Endothelial cell of umbilical vein (primary cell): ENCODE data around the gene GAL3ST1. TPM values are rescaled to one million over a fixed set of nuclear protein-coding genes. Genes with fewer than 3 reads are reported as not detected.

ENCODE experiments used
- BruUV-seq: library from RNA; stranded (reverse); fragments of 400-500 nt; replicated peaks from 2 replicates; lab custom pipeline; 2021; lab: Mats Ljungman, UMichigan
- CTCF ChIA-PET: fragments of 300-600, 350-600 bp; sonication (Branson Sonifier 250); formaldehyde crosslinking; loops from one replicate; lab custom pipeline; 2021; ENCODE audit warnings: antibody characterized with exemption, inconsistent platforms; lab: Charles Lee
- POLR2A ChIA-PET: fragments of 300-600, 350-600 bp; sonication (Branson Sonifier 250); formaldehyde crosslinking; loops from one replicate; lab custom pipeline; 2021; ENCODE audit warnings: antibody characterized with exemption, inconsistent platforms; lab: Charles Lee
- DNase-seq: peaks from one replicate; pipeline ENCODE4 v3.0.0-alpha.2; 2011; ENCODE audit warnings: low read depth, low spot score
- FAIRE-seq: peaks from 2 replicates; lab custom pipeline; 2011; peaks lifted over from hg19 to GRCh38; lab: Jason Lieb, UNC
- H2AFZ ChIP-seq: 2 replicates; pipeline ENCODE4 v1.6.0; 2012; ENCODE audit warnings: low read depth, low read length, control low read depth, inconsistent platforms
- H3K27ac ChIP-seq: 2 replicates; pipeline ENCODE4 v1.5.1; 2011; ENCODE audit warnings: low read depth, mild to moderate bottlenecking, control low read depth, low read length, moderate library complexity; ENCODE audit not compliant: insufficient read depth
- H3K27me3 ChIP-seq, 2 experiments: 2 replicates each; pipeline versions ENCODE4 v1.6.0 to v1.6.1; 2011; ENCODE audit warnings: low read length in 2 of 2, mixed read lengths in 1 of 2; ENCODE audit not compliant: control insufficient read depth in 2 of 2, insufficient read depth in 2 of 2
- H3K36me3 ChIP-seq, 2 experiments: 2 replicates in 1 of 2; 3 replicates in 1 of 2; pipeline ENCODE4 v1.5.1; 2011; ENCODE audit warnings: low read length in 2 of 2, mild to moderate bottlenecking in 1 of 2, moderate library complexity in 1 of 2; ENCODE audit not compliant: control insufficient read depth in 2 of 2, insufficient read depth in 2 of 2; ENCODE audit errors: extremely low read depth in 1 of 2
- H3K4me1 ChIP-seq: 3 replicates; pipeline ENCODE4 v1.5.1; 2011; ENCODE audit warnings: mild to moderate bottlenecking, low read length; ENCODE audit not compliant: control insufficient read depth, insufficient read depth; ENCODE audit errors: extremely low read depth
- H3K4me2 ChIP-seq: 2 replicates; pipeline ENCODE4 v1.6.1; 2011; ENCODE audit warnings: low read length, control low read depth, mixed read lengths; ENCODE audit not compliant: insufficient read depth
- H3K4me3 ChIP-seq, 3 experiments: fragments of 200-600 bp in 1 of 3; sonication (generic), shearing (Covaris generic) in 1 of 3; replicated peaks in 1 of 3; 2 replicates each; pipeline ENCODE4 v1.5.1; 2011 to 2016; ENCODE audit warnings: control low read depth in 3 of 3, low read length in 3 of 3, mild to moderate bottlenecking in 2 of 3, inconsistent platforms in 1 of 3, low read depth in 1 of 3, moderate library complexity in 1 of 3; ENCODE audit not compliant: insufficient read depth in 1 of 3
- H3K79me2 ChIP-seq: 2 replicates; pipeline ENCODE4 v1.6.0; 2012; ENCODE audit warnings: low read length, inconsistent platforms; ENCODE audit not compliant: control insufficient read depth, insufficient read depth
- H3K9ac ChIP-seq: replicated peaks from 2 replicates; pipeline ENCODE3; 2011; ENCODE audit warnings: low read length, control low read depth; ENCODE audit not compliant: insufficient read depth; ENCODE audit errors: extremely low read depth
- H3K9me1 ChIP-seq: replicated peaks from 3 replicates; pipeline ENCODE4 v1.6.0; 2011; ENCODE audit warnings: mild to moderate bottlenecking, low read length; ENCODE audit not compliant: control insufficient read depth, insufficient read depth; ENCODE audit errors: extremely low read depth
- H3K9me3 ChIP-seq: replicated peaks from 2 replicates; pipeline ENCODE4 v1.5.1; 2012; ENCODE audit warnings: low read length, inconsistent platforms; ENCODE audit not compliant: control insufficient read depth, insufficient read depth
- H4K20me1 ChIP-seq: replicated peaks from 2 replicates; pipeline ENCODE3; 2011; ENCODE audit warnings: mild to moderate bottlenecking, low read length; ENCODE audit not compliant: control insufficient read depth, insufficient read depth; ENCODE audit errors: extremely low read depth
- EZH2 ChIP-seq: IDR thresholded peaks from 2 replicates; pipeline ENCODE4 v1.6.1; 2012; ENCODE audit warnings: borderline replicate concordance, low read depth, mild to moderate bottlenecking, moderate library complexity, low read length, inconsistent platforms; ENCODE audit not compliant: severe bottlenecking
- FOS ChIP-seq: IDR thresholded peaks from 2 replicates; pipeline ENCODE4 v1.6.1; 2011; ENCODE audit warnings: mild to moderate bottlenecking, low read length, moderate library complexity, borderline replicate concordance; ENCODE audit not compliant: insufficient read depth
- GATA2 ChIP-seq: IDR thresholded peaks from 2 replicates; pipeline ENCODE4 v1.7.0; 2011; ENCODE audit warnings: low read depth, mild to moderate bottlenecking, moderate library complexity, mixed read lengths, low read length; ENCODE audit not compliant: insufficient read length, insufficient read depth
- JUN ChIP-seq: IDR thresholded peaks from 2 replicates; pipeline ENCODE4 v1.6.1; 2011; ENCODE audit warnings: borderline replicate concordance, low read depth; ENCODE audit not compliant: insufficient read length, insufficient read depth
- MAX ChIP-seq: IDR thresholded peaks from 2 replicates; pipeline ENCODE4 v1.6.1; 2011; ENCODE audit not compliant: insufficient read depth, insufficient read length
- MYC ChIP-seq: IDR thresholded peaks from one replicate; pipeline ENCODE4 v1.6.1; 2011; ENCODE audit warnings: mild to moderate bottlenecking, low read depth, low read length
- POLR2A ChIP-seq: IDR thresholded peaks from 2 replicates; pipeline ENCODE4 v1.6.1; 2012; ENCODE audit warnings: low read depth, mild to moderate bottlenecking, control low read depth, low read length
- POLR2AphosphoS5 ChIP-seq: IDR thresholded peaks from 2 replicates; pipeline ENCODE4 v1.6.1; 2012; ENCODE audit warnings: low read depth, mild to moderate bottlenecking, control low read depth, low read length, moderate library complexity; ENCODE audit not compliant: insufficient read depth
- dilution Hi-C: fragments of 300-500 bp; cut with MboI; formaldehyde crosslinking; loops from one replicate; pipeline ENCODE4 v1.15.0; 2019; ENCODE audit warnings: low sequenced_read_pairs; ENCODE audit not compliant: extremely low pct_ligation_motif_present
- intact Hi-C: fragments of 100-400 bp; cut with micrococcal nuclease; formaldehyde crosslinking; loops from one replicate; pipeline ENCODE4 v1.10.0; 2022
- polyA plus RNA-seq, 4 experiments: library from polyadenylated mRNA; depleted of rRNA in 3 of 4; stranded (reverse) in 3 of 4; unstranded in 1 of 4; fragments of >200 nt; gene quantifications; 2 replicates each; pipeline versions ENCODE4 v1.2.1 to v1.2.3, GENCODE V29; 2011 to 2012; ENCODE audit warnings: missing spikeins in 1 of 4
- total RNA-seq: library from RNA; stranded (reverse); gene quantifications from 2 replicates; pipeline ENCODE4 v1.2.3, GENCODE V29; 2021
- TF ChIP-seq, protein P1 (sequence below), 2 donors: IDR thresholded peaks; 1 replicate in 1 of 2; 2 replicates in 1 of 2; pipeline ENCODE4 v1.5.1; 2011; ENCODE audit warnings: low read length in 2 of 2, mild to moderate bottlenecking in 2 of 2, moderate library complexity in 2 of 2, control low read depth in 1 of 2, inconsistent platforms in 1 of 2, low read depth in 1 of 2; ENCODE audit not compliant: insufficient read depth in 1 of 2; ENCODE audit errors: extremely low read depth in 1 of 2

GAL3ST1 gene
- total and polyA plus RNA-seq, 2 donors (not counting 3 experiments of a cell fraction or from before 2014, with no cell fraction given) = not detected

- no peaks in the 10 kb centered on the region for H3K27me3 ChIP-seq
- peaks cover 0 to 38% of the 10 kb centered on the region in 2 experiments for H3K36me3 ChIP-seq
- no TSS peak for BruUV-seq
- no peak overlapping the region for H3K4me2 ChIP-seq
- H3K9ac ChIP-seq = no peak overlapping the region
- no peak for FAIRE-seq
- intact Hi-C loops (no loop called here), dilution Hi-C loops (no loop called here)
- no peaks in the 10 kb centered on the region for H4K20me1 ChIP-seq
- H3K27ac ChIP-seq = no peak overlapping the region
- H3K9me3 ChIP-seq = no peaks in the 10 kb centered on the region
- no peaks in the 10 kb centered on the region for H3K79me2 ChIP-seq
- ChIA-PET CTCF (interaction anchor here (1.3 to 1.6 kb wide), 3 partner anchors 15 to 142 kb away, joined by 4 to 8 read pairs (median 4); no protein-coding TSS in a partner anchor), POLR2A (no interaction called here)
- TF ChIP-seq, protein P1, sequence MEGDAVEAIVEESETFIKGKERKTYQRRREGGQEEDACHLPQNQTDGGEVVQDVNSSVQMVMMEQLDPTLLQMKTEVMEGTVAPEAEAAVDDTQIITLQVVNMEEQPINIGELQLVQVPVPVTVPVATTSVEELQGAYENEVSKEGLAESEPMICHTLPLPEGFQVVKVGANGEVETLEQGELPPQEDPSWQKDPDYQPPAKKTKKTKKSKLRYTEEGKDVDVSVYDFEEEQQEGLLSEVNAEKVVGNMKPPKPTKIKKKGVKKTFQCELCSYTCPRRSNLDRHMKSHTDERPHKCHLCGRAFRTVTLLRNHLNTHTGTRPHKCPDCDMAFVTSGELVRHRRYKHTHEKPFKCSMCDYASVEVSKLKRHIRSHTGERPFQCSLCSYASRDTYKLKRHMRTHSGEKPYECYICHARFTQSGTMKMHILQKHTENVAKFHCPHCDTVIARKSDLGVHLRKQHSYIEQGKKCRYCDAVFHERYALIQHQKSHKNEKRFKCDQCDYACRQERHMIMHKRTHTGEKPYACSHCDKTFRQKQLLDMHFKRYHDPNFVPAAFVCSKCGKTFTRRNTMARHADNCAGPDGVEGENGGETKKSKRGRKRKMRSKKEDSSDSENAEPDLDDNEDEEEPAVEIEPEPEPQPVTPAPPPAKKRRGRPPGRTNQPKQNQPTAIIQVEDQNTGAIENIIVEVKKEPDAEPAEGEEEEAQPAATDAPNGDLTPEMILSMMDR (IDR thresholded peaks at IDR 0.05; ENCODE audit: extremely low read depth in 1 of 2, insufficient read depth in 1 of 2, low read depth in 1 of 2, low read length in 2 of 2) = no peak
- TF ChIP-seq GATA2 = no peak
- no peak for TF ChIP-seq JUN
- no peak for TF ChIP-seq POLR2AphosphoS5
- no peak for TF ChIP-seq FOS
- no peak for TF ChIP-seq MYC
- TF ChIP-seq POLR2A = no peak
- no peak for TF ChIP-seq EZH2
- TF ChIP-seq MAX = no peak
- no peak for DNase-seq
- no peak overlapping the region for H2AFZ ChIP-seq
- no peaks in the 10 kb centered on the region for H3K9me1 ChIP-seq
- peaks cover 25% of the 10 kb centered on the region for H3K4me1 ChIP-seq
- H3K4me3 ChIP-seq = no peak overlapping the region
Measured at GRCh38 chr22:30612789-30613188, 38.3 kb upstream of the GAL3ST1 start.
